Caki2 (cell line): ENCODE data around the gene AGPAT2. TPM values are rescaled to one million over a fixed set of nuclear protein-coding genes. Genes with fewer than 3 reads are reported as not detected.

Experiments used
- DNase-seq: peaks from one replicate; pipeline ENCODE4 v3.0.0-alpha.2; 2015; ENCODE audit warnings: low read depth
- in situ Hi-C: cut with HindIII; loops from 2 replicates; pipeline ENCODE4 v1.10.0; 2016; ENCODE audit warnings: low sequenced_read_pairs, low pct_unique_long_range_greater_than_20kb, mixed read lengths
- total RNA-seq: library from RNA; depleted of rRNA; stranded (reverse); fragments of >200 nt; shearing (Covaris generic); gene quantifications from 2 replicates; pipeline ENCODE4 v1.2.3, GENCODE V29; 2014; ENCODE audit warnings: low replicate concordance

AGPAT2 gene
- total RNA-seq, 1 experiment from 2014 or later = 94.5 TPM

DNA sequence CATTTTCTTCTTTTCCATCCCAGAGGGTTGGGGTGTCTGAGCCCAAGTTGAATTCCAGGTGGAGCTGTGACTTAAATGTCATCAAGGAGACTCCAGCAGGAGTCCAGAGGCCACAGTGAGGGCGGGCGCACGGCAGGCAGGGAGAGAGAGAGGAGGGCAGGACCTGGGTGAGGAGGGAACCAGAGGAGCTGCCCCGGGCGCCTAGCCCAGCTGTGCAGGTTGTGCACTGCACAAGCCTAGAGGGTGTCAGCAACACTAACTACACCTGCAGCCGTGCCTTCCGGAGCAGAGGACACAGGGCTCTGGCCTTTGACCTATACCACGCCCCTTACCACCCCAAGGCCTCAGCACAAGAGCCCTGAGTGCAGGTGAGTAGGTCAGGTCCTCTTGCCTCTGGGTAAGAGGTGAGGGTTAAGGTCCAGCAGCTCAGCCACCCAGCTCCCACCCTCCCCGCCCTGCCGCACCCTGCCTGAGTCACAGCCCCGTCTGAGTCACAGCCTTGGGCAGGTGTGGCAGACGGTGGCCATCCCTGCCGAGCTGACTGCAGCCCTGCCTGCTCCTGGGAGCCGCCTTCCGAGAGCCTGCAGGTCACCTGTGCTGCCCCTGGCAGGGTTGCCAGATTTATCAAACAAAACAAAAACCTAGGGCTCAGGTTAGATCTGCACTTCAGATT lies 6.4 kb upstream of the AGPAT2 start:
- DNase-seq = peak; percentile 81
- in situ Hi-C loops = no loop called here

DNA sequence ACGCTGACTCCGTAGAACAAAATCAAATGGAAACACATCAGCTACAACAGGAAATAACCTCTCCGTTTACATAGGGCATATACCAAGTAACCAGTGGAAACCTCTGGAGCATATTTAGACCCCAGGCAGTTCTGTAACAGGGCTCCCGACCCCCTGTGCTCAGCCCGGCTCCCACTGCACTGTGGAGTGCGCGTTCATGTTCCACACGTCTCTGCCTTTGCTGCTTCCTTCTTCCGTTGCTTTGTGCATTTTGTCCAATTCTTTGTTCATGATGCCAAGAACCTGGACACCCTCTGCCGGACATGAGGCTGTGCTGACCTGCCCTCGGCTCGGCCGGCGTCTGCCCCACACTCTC lies 5.9 kb upstream of the AGPAT2 start:
- in situ Hi-C loops = no loop called here
- DNase-seq = no peak

DNA sequence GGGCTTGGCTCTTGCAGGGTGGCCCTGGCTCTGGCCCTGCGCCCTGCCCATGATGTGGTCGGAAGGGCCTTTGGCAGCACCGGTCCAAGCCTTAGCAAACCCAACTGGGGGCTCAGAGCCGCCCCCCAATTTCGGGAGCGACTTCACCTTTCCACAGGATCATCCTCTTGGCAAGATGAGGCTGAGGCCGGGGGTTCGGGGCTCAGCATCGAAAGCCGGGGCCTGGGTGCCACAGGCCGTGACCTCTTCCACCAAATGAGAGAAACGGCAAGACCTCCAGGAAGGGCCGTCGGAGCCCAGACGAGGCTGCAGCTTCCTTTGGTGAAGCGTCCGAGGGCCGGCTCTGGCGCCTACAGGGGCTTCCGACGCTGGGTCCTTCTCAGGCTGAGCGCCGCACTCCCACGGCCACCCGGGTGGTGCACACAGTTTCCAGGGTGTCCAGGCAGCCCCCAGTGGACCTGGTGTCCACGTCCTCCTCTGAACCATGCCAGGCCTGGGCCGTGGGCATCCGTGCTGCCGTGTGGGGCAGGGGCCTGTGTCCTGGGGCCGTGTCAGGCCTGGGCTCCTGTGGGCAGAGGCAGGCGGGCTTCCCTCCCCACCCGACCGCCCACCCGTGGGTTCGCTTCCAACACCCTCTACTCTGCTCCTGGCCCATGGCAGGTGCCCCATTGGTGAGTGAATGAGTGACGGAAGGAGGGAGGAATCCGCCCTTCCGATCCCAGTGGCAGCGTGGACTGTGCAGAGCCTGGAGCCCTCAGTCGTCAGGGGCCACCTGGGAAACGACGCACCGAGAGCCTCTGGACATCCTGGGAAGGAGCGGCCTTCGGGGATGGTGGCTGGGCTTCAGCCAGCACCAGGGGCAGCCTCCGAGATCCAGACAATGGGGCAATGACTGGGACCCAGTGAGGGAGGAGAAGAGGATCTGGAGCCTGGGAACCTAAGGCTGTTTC lies 5.2 kb upstream of the AGPAT2 start:
- no peak for DNase-seq
- in situ Hi-C loops = no loop called here

DNA sequence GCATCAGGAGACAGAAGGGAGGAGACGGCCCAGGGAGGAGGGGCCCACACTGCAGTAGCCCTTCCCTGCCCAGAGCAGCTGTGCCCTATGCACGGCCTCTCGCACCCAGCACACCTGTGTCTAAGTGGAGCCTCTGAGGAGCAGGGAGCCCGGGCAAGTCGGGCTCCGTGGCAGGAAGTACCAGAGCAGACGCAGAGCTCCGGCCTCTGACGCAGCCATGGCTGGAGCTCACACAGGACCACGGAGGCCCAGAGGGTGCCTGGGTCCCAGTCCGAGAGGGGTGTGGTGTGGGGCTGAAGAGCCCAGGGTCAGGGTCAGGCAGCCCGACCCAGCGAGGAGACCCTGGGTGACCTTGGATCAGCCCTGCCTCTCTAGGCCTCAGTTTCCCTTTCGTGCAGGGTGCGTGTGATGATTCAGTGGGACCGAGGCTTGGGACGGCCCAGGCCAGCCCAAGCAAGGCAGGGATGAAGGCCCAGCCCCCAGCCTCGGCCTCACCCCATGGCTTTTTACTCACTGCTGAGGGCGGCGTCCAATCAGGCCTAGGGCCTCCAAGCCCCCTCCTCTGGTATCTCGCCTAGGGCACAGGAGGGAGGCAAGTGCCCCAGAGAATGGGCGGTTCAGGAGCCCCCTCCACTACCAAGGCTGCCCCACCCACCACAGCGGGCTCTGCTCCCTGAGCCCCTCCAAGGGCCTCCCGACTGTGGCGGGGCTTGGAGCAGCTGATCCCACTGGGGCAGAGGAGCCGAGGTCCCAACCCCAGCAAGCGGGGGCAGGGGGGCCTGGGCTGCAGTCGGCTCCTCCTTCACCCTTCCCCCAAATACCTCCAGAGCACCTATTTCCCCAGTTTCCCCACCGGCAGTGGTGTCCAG lies 4.3 kb upstream of the AGPAT2 start:
- in situ Hi-C loops = no loop called here
- no peak for DNase-seq

DNA sequence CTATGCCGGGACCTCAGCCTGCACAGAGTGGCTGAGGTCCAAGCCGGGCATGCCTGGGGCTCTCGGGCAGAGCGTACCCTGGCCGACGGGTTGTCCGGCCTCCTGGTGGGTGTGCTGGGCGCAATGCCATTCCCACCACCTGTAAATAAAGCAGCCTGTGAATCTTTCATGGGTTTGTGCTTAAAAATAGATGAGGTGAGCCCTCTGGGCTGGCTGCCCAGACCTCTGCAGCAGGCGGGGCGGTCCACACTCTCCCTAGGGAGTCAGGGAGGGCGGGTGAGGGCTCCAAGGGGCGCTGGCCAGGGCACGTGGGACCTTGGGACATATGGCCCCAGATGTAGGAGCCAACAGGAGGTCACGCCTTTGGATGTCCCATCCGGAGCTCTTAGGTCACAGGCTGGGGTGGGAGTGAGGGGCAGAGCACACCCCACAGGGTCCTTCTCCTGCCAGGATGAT lies 3.6 kb upstream of the AGPAT2 start:
- in situ Hi-C loops = no loop called here
- no peak for DNase-seq

DNA sequence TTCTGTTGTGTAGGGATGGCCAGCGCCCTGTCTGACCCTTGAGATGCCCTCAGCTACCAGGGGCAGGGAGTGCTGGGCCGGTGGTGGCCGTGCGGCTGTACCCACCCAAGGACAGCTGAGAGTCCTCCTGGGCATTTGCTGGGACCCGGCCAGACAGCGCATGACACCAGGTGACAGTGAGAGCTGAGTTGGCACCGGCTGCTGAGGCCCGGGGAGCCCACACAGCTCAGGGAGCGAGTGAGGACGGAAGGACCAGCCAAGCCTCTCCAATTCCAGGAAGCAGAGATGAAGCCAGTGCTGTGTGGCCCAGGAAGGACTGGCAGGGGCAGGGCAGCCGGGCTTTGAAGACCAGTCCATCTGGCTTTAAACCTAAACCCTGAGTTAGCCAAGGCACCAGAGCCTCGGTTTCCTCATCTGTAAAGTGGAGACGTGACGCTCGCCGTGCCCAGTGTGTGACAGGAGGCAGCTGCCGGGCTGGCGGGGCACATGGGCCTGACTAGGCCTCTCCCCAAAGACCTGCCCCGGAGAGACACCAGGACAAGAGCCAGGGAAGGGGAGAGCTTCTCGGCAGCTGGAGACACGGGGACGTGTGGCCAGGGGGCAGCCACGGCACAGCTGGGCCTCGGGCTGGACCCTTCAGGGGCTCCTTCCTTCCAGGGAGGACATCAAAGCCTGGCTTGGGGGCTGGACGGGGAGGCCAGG lies 3.0 kb upstream of the AGPAT2 start:
- in situ Hi-C loops = no loop called here

DNA sequence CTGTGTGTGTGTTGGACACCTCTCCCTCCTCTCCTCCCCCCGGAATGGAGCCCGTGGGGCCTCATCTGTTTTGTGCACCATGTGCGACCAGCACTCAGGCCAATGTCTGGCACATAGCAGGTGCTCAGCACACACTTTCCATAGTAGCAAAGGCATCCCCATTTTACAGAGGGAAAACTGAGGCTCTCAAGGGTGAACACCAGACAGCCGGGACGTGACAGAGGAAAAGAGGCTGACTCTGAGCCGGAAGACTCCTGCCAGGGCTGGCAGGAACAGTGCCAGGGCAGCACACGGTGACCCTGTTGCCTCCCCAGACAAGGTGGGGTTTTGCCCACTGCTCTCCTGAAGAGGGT lies 1.8 kb upstream of the AGPAT2 start:
- DNase-seq = no peak
- in situ Hi-C loops = no loop called here

More for the DNA sequence above, 3.0 kb upstream of the AGPAT2 start:
- DNase-seq = no peak

DNA sequence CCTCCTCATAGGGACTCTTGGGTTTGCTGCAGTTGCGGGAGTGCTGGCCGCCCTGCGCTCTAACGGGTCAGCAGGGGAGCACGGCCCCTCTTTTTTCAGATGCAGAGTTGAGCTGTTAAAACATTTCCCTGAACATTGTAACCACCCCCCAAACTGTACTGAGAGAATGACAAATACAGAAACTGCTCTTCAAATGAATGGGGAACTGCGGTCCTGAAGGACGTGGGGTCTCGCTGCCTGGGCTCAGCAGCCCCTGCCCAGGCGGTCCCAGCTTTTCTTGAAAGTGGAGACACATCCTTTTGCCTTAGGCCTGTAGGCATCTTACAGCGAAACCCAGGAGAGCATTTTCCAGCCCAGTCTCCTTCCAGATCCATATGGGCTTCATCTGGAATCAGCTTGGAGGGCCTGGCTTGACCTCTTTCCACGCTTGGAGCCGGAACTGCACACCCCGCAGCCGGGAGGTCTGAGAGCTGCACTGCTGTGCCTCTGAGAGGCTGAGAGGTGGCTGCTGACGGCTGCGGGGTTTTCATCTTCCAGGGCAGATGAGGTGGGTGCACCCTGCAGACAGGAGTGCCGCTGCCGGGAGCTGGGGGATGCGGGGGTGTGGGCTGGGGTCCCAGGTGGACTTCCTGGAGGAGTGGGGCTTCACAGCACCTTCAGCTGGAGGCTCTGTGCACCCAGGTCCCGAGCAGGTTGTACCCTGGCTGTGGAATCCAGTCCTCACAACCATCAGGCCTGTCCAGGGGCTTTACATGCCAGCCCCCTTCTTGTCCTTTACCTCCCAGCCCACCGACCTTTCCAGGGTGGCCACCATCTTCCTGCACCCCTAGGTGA lies 1.2 kb upstream of the AGPAT2 start:
- DNase-seq = no peak
- in situ Hi-C loops = no loop called here

DNA sequence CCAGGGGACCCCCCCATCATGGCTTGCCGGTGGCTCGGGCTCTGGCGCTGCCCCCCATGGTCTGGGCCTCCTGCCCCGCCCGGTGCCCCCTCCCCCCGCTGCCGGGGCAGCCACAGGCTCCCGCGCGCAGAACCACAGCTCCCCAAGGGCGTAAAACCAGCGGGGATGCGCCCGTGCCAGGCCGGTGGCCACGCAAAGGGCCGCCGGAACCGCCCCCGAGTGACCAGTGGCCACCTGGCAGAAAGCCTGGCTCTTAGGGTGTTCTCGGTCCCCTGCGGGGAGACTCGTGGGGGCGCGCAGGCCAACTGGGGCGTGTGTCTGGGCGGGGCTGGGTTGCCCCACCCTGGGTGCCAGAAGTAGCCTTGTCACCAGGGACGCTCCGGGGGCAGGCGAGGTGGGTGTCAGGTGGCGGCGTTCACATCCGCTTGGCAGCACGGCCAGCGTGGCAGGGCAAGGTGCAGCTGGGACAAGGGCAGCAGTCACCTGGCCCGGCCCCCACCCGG lies 515 bp upstream of the AGPAT2 start:
- no peak for DNase-seq
- in situ Hi-C loops = no loop called here

DNA sequence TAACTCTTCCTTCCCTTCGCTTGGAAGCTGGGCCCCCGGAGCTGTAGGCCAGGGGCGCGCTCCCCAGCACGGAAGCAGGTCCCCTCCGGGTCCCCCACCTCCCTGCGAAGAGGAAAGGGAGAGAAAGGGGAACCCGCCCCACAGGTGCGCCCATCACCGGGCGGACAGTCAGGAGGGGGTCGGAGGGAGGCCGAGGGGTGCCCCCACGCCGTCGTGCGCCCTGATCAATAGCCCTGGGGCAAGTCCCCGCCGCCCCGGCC lies 793 bp downstream of the AGPAT2 start:
- DNase-seq = no peak
- in situ Hi-C loops = no loop called here

DNA sequence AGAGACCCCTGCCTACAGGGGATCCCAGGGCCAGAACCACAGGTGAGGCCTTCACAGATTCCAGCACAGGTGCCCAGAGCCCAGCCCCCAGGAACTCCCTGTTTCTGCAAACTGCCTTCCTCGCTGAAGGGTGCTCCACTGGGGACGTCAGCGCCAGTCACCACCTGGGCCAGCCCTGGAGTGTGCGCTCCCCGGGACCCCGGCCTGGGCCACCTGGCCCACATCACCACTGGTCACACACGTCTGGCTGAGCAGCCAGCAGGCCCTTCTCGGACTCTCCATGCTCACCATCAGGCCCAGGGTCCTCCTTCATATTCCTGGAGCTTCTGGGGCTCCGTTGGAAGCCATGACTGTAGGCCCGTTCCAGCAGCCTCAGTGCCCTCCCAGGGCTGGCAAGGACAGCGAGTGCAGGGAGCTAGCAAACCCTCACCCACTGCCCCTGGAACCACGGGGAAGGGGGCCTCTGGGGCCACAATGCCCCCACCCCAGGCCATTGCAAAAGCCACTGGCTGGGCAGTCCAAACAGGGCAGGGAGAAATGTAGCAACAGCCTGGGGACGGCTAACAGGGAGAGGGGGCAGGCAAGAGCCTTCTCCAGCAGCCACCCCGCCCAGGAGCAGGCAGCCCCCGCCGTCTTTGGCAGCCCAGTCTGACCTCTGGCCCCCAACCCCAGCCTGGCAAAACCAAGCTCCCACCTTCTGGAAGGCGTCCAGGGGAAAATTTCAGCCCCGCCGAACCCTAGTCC lies 1.3 kb downstream of the AGPAT2 start:
- in situ Hi-C loops = no loop called here
- DNase-seq = no peak

DNA sequence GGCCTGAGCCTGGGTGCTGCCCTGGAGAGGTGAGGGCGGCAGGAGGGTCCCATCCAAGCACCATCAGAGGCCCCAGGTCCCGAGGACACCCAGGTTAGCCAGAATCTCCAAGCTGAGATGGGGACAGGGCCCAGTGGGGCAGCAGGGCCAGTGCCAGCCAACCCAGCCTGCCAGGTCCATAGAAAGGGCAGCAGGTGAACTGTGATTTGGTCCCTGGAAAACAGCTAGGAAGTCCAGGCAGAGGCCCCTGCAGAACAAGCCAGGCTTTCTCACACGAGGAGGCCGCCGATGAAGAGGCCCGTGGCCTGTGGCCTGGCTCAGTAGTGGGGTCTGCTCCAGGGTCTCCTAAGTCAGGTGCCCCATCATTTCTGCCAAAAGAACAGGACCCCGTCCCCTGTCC lies 2.0 kb downstream of the AGPAT2 start:
- in situ Hi-C loops = no loop called here
- no peak for DNase-seq

DNA sequence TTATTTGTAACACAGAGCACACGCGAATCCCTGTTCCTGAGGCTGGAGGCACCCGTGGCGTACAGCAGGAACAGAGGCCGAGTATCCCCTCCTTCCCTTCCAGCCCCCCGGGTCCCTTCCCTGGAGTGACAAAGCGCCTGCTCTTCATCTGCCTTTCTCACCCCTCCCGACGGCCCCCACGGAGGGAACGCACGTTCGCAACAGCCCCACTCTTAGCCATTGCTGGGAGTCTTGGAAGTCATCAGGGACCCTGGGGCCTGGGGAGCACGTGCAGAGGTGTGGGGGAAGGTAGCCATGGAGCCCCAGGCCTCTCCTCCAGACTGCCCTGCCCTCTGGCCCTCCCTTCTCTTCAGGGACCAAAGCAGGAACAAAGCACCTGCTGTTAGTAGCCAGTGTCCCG lies 2.5 kb downstream of the AGPAT2 start:
- in situ Hi-C loops = no loop called here

DNA sequence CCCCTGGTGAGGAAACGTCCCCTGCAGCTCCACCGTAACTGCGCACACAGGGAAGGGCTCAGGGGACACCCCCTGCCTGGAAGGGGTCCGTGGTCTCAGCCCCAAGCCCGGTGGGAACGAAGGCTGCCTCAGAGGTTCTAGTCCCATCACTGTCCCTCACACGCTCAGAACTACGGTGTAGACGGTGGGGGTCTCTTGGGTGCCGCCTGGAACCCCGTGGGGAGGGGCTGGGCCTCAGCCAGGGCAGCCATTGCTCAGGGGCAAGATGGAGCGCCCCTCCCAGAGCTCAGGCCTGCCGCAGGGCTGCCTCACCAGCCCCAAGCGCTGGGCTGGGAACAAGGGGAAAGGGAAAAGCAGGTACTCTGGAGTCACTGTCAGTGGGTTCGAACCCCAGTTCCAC lies 2.9 kb downstream of the AGPAT2 start:
- DNase-seq = no peak
- in situ Hi-C loops = no loop called here

More for the DNA sequence above, 2.5 kb downstream of the AGPAT2 start:
- no peak for DNase-seq

DNA sequence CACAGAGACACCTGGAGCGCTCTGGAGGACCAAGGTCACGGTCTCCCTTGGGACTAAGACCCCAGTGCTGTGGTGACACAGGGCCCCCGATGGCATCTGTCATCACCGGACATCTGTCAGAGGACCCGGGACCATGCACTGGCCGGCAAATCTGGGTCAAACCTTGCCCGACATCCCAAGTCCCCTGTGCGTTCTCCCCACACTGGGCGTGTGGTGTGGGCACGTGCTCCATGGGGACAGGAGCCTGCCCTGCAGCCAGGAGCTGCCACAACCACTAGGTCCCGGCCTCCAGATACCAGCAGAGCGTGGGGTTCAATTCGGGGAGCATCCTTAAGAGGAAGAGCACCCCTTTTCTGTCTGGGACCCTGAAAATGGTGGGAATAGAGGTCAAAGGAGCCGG lies 3.5 kb downstream of the AGPAT2 start:
- in situ Hi-C loops = no loop called here
- DNase-seq = no peak

DNA sequence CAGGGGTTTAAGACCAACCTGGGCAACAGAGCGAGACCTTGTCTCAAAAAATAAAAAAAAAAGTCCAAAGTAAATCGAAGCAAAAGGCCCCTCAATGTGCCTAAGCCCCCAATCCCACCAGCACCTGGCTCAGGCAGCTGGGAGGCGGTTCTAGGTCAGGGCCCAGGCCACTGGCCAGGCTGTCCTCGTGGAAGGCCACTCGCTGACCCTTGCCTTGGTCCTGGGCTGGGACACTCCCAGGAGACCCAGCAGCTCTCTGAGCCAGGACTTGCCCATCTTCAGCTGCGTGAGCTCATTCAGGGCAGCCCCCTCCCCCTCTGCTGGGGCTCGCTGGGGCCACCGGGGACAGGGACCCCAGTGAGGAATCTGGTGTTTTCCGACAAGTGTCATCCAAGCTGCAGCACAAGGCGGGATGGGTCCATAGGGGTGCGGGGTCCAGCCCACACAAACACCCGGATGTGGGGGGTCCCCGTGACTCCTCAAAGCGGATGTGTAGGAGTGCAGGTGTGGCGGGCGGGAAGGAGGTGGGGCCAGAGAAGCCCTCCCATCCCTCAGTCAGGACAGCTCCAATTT lies 4.0 kb downstream of the AGPAT2 start:
- in situ Hi-C loops = no loop called here
- DNase-seq = no peak

DNA sequence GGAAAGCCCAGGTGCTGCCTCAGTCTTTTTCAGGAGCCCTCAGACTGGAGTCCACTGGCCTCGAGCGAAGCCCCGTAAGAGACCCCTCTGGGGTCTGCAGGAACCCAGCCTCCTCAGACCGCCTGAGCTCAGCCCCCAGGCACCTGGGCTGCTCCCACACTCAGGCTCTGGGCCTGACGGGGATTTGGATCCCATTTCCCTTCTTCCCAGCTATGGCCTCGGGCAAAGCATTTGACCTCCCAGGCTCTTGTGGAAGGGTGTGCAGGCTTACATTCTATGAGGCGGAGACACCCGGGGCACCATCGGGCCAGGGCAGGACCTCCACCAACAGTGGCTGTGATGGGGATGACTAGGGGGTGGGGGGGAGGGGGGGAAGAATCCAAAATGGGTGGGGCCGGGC lies 4.5 kb downstream of the AGPAT2 start:
- in situ Hi-C loops = no loop called here
- DNase-seq = no peak
